ENCODE data around the gene ITPR2.

Gene ITPR2

GRCh38 chr12:26347300-26347699, 485.7 kb downstream of the ITPR2 start:
- TF ChIP-seq SIN3A (IDR thresholded peaks at IDR 0.05; ENCODE audit: borderline replicate concordance, insufficient read depth, low read length) (no peak), FOXP2 (optimal IDR thresholded peaks at IDR 0.05; ENCODE audit: borderline replicate concordance, extremely low read depth, extremely low read length, insufficient read depth) (no peak), TAF1 (IDR thresholded peaks at IDR 0.05; ENCODE audit: borderline replicate concordance, insufficient read depth, low read length) (no peak), POLR2AphosphoS5 (IDR thresholded peaks at IDR 0.05; ENCODE audit: low read depth, low read length) (no peak), REST (IDR thresholded peaks at IDR 0.05; ENCODE audit: insufficient read depth in 1 of 2, low read depth in 2 of 2, low read length in 2 of 2) (no peak)

- no peak for TF ChIP-seq TAF1 (IDR thresholded peaks at IDR 0.05; ENCODE audit: borderline replicate concordance, insufficient read depth, low read length)
Observed at GRCh38 chr12:26346736-26347135, 486.3 kb downstream of the ITPR2 start.

- TF ChIP-seq SIN3A (IDR thresholded peaks at IDR 0.05; ENCODE audit: borderline replicate concordance, insufficient read depth, low read length) (no peak), POLR2AphosphoS5 (IDR thresholded peaks at IDR 0.05; ENCODE audit: low read depth, low read length) (no peak), TAF1 (IDR thresholded peaks at IDR 0.05; ENCODE audit: borderline replicate concordance, insufficient read depth, low read length) (no peak), FOXP2 (optimal IDR thresholded peaks at IDR 0.05; ENCODE audit: borderline replicate concordance, extremely low read depth, extremely low read length, insufficient read depth) (no peak), REST (IDR thresholded peaks at IDR 0.05; ENCODE audit: insufficient read depth in 1 of 2, low read depth in 2 of 2, low read length in 2 of 2) (no peak)
Observed at GRCh38 chr12:26345471-26346003, 487.5 kb downstream of the ITPR2 start.

- TF ChIP-seq POLR2AphosphoS5 (IDR thresholded peaks at IDR 0.05; ENCODE audit: low read depth, low read length) (no peak), FOXP2 (optimal IDR thresholded peaks at IDR 0.05; ENCODE audit: borderline replicate concordance, extremely low read depth, extremely low read length, insufficient read depth) (no peak), SIN3A (IDR thresholded peaks at IDR 0.05; ENCODE audit: borderline replicate concordance, insufficient read depth, low read length) (no peak), REST (IDR thresholded peaks at IDR 0.05; ENCODE audit: insufficient read depth in 1 of 2, low read depth in 2 of 2, low read length in 2 of 2) (no peak), TAF1 (IDR thresholded peaks at IDR 0.05; ENCODE audit: borderline replicate concordance, insufficient read depth, low read length) (no peak)
Observed at GRCh38 chr12:26341491-26341890, 491.5 kb downstream of the ITPR2 start.

- TF ChIP-seq FOXP2 (optimal IDR thresholded peaks at IDR 0.05; ENCODE audit: borderline replicate concordance, extremely low read depth, extremely low read length, insufficient read depth) (no peak), TAF1 (IDR thresholded peaks at IDR 0.05; ENCODE audit: borderline replicate concordance, insufficient read depth, low read length) (no peak), REST (IDR thresholded peaks at IDR 0.05; ENCODE audit: insufficient read depth in 1 of 2, low read depth in 2 of 2, low read length in 2 of 2) (no peak), SIN3A (IDR thresholded peaks at IDR 0.05; ENCODE audit: borderline replicate concordance, insufficient read depth, low read length) (no peak), POLR2AphosphoS5 (IDR thresholded peaks at IDR 0.05; ENCODE audit: low read depth, low read length) (no peak)
Observed at GRCh38 chr12:26340649-26341048, 492.3 kb downstream of the ITPR2 start.

Measured in PFSK-1 (cell line).